GM19238 (cell line): ENCODE measurements around the gene PSMC1.
"Not testable (repeated sequence)": the region's sequence is repeated elsewhere in the genome, so short reads cannot be mapped to it uniquely, and the experiment has no call there.

Source experiments
- DNase-seq: peaks from one replicate; pipeline ENCODE4 v3.0.0; 2011; ENCODE audit warnings: low spot score; ENCODE audit not compliant: insufficient read length

The PSMC1 gene

DNA sequence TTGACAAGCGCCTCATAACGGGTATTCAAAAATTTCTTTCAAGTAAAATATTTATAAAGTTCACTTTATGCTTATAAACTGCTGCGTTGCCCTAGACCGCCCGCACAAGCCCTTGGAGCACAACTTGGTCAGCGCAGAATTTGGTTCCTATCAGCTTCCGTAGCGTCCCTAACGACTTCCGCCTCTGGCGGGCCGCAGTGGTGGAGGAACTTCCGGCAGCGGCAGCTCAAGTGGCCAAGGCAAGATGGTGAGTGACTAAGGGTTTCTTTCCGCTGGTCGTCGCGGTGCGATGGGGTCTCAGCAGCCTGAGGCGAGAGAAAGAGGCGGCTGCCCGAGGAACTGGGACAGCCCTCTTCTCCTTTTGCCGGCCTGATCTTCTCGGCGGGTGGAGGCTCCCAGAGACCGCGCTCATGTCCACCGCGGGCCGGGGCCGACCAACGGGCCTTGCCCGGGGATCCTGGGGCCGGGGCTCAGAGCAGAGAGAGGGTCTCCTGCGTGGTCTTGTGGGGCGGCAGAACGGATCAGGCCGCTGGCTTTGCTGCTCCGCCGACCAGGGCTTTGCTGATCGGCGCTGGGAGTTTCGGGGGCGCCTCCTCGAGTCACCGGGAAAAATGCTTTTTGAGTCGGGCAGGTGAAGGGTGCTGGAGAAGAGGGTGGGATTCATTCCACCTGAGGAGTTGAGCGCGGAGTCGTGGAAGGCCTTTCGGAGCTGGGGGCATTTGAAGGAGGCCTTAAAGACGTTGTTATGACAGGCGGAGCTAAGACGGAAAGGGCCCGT is at the start of gene PSMC1:
Gene PSMC1, plus strand, starts transcription at position 200 of the 778 bp plus-strand sequence. Its CDS starts 45 bp downstream, at position 245.
- DNase-seq = peak; percentile 84

DNA sequence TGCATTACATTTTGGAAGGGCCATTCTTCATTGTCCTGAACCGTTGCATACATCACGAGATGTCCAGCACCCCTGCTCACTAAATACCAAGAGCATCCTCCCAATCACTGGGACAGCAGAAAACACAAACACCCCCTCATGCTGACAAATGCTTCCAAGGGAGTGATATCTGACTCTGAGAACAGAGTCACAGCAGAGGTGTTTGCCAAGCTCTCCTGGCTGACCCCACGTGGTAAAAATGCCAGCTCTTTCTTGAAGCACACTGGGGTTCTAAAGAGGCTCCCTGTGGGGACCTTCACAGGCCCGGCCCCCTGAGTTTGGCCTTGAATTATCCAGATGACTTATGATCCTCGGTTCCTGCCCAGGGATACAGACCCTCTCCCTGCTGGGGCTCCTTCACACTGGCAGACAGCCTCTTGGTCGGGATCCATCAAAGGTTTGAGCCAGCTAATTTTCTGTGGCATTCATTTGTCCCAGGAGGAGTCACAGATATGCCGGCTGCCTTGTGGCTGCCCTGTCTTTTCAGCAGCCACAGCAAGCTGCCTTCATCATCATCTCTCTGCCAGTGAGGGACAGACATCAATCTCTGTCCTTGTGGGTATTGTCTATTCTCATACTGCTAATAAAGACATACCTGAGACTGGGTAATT is 43.1 kb upstream of the PSMC1 start:
- no peak for DNase-seq

DNA sequence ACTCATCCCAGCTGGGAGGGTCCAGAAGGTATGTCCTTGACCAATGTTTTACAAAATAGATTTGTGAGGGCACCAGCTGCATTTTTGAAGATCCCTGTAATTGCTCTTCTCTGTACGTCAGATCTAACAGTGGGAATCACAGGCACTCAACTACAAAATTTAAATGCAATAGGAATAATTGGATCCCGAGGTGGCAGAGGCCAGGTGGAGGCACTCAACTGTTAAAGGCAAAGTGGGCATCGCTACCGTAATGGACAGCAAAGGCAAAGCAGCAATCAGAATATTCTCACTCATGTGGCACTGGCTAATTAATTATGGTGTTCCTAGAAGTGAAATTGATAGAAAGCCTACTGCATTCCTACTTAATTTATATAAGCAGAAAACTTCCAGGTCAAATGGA is 27.9 kb upstream of the PSMC1 start:
- DNase-seq = no peak

GRCh38 chr14:90229942-90230341 is 26.4 kb upstream of the PSMC1 start:
- DNase-seq = not testable (repeated sequence)

GRCh38 chr14:90235179-90235976 is 21.0 kb upstream of the PSMC1 start:
- peak; percentile 61 for DNase-seq

GRCh38 chr14:90239139-90239538 is 17.2 kb upstream of the PSMC1 start:
- no peak for DNase-seq

GRCh38 chr14:90242444-90242843 is 13.9 kb upstream of the PSMC1 start:
- no peak for DNase-seq

DNA sequence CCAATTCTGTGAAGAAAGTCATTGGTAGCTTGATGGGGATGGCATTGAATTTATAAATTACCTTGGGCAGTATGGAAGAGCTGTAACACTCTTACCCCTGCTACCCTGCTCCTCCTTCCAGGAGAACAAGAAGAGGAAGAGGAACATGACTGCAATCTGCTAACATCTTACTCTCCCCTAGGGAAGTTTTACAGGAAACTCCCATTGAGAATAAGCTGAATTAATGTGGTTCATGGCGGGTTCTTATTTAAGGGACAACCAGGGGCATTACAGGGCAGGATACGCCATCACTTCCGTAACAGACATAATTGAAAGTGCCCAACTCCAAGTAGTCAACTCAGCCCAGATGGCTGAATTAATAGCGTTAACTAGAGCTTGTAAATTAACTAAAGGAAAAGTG is 9.4 kb upstream of the PSMC1 start:
- no peak for DNase-seq

DNA sequence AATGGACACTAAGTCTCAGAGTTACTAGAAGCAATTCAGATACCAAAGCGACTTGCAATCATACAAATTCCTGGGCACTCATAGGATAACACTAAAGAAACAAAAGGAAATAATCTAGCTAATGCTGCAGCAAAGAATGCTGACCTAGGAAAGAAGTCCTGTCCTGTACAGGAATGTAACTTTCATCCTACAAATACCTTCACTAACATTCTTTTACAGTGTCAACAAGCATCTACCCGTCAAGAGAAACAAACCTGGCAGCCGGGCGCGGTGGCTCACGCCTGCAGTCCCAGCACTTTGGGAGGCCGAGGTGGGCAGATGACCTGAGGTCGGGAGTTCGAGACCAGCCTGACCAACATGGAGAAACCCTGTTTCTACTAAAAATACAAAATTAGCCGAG is 8.9 kb upstream of the PSMC1 start:
- not testable (repeated sequence) for DNase-seq

DNA sequence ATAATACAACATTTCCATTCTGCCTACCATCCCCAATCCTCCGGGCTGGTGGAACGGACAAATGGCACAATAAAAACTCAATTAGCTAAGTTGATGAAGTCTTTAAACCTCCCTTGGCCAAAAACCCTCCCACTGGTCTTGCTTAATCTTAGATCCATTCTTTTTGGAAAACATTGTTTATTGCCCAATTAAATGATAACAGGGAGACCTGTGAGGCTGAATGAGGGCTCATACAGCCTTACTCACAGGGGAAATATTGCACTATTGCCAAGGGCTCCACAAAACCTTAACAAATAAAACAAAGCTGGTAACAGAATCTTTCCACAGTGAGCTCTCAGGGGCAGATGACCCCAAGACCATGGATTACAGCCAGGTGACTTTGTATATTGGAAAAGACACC is 7.8 kb upstream of the PSMC1 start:
- DNase-seq = no peak

- no peak for DNase-seq
These were observed 2.5 kb upstream of the PSMC1 start for GRCh38 chr14:90253826-90254225.

DNA sequence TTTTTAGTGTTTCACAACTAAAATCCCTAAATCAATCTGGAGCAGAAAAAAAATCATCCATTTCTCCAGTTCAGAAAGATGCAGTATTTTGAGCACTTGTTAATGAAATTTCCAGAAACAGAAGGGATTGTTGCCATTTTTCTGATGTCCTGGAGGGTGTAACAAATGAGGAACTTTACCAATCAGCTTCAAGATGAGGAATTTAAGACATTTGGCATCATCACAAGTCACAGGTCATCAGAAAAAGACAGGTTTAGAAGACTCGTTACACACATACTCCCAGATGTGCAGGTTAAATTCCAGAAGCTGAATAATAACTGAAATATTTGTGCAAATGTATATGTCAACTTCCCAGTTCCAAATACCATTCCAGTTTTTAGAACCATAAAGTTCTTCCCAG is 482 bp upstream of the PSMC1 start:
- DNase-seq = no peak

DNA sequence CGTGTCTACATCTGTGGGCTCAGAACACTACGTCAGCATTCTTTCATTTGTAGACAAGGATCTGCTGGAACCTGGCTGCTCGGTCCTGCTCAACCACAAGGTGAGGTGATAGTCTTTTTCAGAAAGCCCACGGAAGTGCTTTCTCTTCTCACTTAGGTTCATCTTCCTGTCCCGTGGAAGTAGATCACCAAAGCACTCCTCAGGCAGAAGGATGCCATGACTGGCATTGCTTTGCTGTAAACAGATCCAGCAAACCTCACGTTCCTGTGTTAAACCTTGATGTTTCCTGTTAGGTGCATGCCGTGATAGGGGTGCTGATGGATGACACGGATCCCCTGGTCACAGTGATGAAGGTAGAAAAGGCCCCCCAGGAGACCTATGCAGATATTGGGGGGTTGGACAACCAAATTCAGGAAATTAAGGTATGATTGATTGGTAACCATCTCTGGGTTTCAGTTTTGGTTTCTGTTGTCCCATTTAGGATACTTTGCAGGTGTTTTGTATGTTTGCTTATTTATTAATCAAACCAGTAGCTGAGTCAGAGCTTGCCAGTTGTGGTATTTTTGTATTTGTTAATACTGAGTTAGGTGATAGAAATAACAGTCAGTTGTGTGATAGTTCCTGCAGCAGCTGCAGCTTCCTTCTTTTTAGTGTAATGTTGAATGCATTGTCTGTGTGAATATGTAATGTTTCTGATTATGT is 7.5 kb downstream of the PSMC1 start:
- no peak for DNase-seq

DNA sequence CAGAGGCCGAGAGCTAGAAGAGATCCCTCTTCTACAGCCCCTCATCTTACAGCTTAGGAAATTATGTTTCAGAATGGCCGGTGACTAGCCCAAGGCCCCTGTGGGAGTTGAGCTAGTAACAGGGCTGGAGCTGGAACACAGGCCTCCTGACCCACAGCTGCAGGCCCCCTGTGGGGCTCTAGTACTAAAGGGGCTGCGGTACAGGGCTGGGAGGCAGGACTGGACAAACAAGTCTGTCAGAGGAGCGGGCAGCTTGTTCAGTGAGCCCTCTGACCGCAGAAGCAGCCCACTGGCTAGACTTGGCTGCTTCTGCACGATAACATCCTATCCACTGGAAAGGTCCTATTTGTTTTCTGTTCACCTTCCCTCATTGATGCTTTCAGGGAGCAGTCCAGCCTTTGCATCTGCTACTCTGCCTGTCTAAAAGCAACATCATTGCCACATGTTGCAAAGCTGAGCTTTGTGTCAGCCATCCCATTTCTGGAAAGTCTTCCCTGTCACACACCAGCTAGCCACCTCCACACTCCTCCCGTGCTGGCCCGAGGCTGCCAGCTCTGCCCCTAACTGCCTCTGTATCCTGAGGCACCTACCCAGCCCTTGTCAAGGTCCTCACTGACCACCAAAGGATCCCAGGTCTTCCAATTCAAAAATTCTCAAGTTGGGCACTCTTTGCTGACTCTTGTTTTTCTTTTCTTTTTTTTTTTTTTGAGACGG is 10.2 kb downstream of the PSMC1 start:
- DNase-seq = no peak

DNA sequence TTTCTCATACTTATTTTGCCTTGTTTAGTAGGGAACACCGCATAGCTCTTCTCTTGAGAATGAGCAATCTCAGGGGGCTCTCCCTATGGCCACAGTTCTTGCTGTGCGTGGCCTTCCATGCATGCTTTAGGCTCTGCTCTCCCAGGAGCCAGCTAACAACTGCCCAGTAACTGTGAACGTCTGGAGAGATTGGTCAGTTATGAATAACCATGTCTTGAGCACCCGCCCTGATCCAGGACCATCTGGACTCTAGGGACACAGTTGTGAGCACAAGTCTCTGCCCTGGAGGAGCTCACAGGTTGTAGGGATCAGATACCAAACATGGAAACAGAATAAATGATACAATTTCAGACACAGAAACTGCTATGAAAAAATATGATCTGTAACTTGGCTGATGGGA is 12.1 kb downstream of the PSMC1 start:
- DNase-seq = no peak

DNA sequence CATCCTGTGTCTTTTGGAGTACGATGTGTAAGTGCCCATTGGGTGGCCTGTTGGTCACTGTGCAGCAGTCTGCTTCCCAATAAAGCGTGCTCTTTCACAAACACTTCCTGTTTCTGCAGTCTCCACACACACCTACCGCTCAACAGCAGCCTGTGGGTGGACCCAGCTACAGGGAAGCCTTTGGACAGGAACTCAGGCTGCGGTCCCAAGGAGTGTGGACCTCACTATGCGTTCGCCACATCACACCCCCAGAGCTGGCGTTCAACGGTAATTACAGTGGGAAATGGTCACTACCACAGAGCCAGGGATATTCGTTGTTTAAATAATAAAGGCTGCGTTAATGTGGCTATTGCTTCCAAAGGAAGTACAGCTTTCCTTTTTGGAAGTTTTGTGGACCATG is 16.2 kb downstream of the PSMC1 start:
- no peak for DNase-seq

- no peak for DNase-seq
These were observed 17.2 kb downstream of the PSMC1 start for GRCh38 chr14:90273532-90273931.

DNA sequence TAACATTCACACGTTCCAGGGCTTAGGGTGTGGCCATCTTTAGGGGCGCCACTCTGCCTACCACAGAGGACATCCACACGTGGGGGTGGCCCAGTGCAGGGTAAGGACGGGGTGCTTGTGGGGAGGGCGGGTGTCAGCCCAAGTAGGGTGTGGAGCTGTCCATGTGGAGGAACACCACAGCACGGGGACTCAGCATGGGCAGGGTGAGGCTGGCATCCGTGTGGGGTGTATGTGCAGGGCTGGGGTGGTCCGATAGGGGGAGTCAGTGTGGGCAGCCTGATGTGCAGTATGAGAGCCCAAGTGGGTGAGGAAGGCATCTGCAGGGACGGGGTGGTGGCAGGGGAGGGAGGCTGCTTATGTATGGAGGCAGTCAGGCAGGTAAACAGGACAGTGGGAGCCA is 17.7 kb downstream of the PSMC1 start:
- DNase-seq = no peak

GRCh38 chr14:90274808-90275457 is 18.6 kb downstream of the PSMC1 start:
- DNase-seq = no peak

DNA sequence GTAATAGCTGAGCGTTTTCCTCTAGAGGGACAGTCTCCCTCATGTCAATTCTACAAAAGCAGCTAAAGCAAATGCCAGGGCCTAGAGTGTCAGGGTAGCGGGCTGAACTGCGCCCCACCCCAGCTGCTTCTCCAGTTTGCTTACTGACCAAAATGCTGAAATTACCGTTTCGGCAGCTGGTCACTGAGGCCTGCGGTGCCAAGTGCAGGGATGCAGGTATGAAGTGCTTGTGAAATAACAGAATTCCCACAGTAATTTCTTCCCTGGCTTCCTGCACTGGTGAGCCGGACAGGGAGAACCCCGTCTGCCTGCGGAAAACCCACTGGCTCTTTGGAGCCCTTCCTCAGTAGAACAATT is 19.1 kb downstream of the PSMC1 start:
- DNase-seq = no peak

GRCh38 chr14:90275820-90276219 is 19.5 kb downstream of the PSMC1 start:
- DNase-seq = no peak
